CD4-positive, alpha-beta T cell treated with Interferon alpha-2 for 1 hour (primary cell): ENCODE data around the gene PTP4A2.

Source experiments
- DNase-seq, 2 donors: peaks; one replicate each; pipeline ENCODE4 v3.0.0-alpha.2; 2020 to 2022

PTP4A2 gene

GRCh38 chr1:31883357-31883942, 54.7 kb downstream of the PTP4A2 start:
- DNase-seq: no peak

GRCh38 chr1:31881688-31882000, 56.5 kb downstream of the PTP4A2 start:
- no peak for DNase-seq

- no peak for DNase-seq
Observed at GRCh38 chr1:31880957-31881687, 57.0 kb downstream of the PTP4A2 start.

GRCh38 chr1:31879981-31880608, 58.1 kb downstream of the PTP4A2 start:
- DNase-seq: no peak

- no peak for DNase-seq
Observed at GRCh38 chr1:31878058-31878457, 60.1 kb downstream of the PTP4A2 start.

GRCh38 chr1:31877544-31877943, 60.6 kb downstream of the PTP4A2 start:
- DNase-seq: no peak

GRCh38 chr1:31875636-31876236, 62.4 kb downstream of the PTP4A2 start:
- DNase-seq: no peak

- DNase-seq: no peak
Observed at GRCh38 chr1:31874942-31875341, 63.2 kb downstream of the PTP4A2 start.

- DNase-seq: peak; percentile 8 to 57
Observed at GRCh38 chr1:31872658-31873636, 65.2 kb downstream of the PTP4A2 start.

- DNase-seq: no peak
Observed at GRCh38 chr1:31871703-31872102, 66.5 kb downstream of the PTP4A2 start.

- DNase-seq: no peak
Observed at GRCh38 chr1:31870086-31870736, 68.0 kb downstream of the PTP4A2 start.

GRCh38 chr1:31869449-31869848, 68.7 kb downstream of the PTP4A2 start:
- DNase-seq: no peak

- DNase-seq: no peak
Observed at GRCh38 chr1:31868862-31869261, 69.3 kb downstream of the PTP4A2 start.

- no peak for DNase-seq
Observed at GRCh38 chr1:31867546-31867945, 70.6 kb downstream of the PTP4A2 start.

- no peak for DNase-seq
Observed at GRCh38 chr1:31866450-31867032, 71.6 kb downstream of the PTP4A2 start.

- no peak for DNase-seq
Observed at GRCh38 chr1:31865728-31866449, 72.3 kb downstream of the PTP4A2 start.

- no peak for DNase-seq
Observed at GRCh38 chr1:31862071-31862470, 76.1 kb downstream of the PTP4A2 start.

- DNase-seq: no peak
Observed at GRCh38 chr1:31861346-31861745, 76.8 kb downstream of the PTP4A2 start.

GRCh38 chr1:31860581-31860980, 77.6 kb downstream of the PTP4A2 start:
- no peak for DNase-seq

- DNase-seq: no peak
Observed at GRCh38 chr1:31859719-31860118, 78.4 kb downstream of the PTP4A2 start.

- DNase-seq: no peak
Observed at GRCh38 chr1:31859044-31859443, 79.1 kb downstream of the PTP4A2 start.
